ENCODE measurements around the gene THBD.

THBD gene

GRCh38 chr20:23059001-23059400, 9.5 kb upstream of the THBD start:
- H3K4me2 ChIP-seq (ENCODE audit: low read length): no peak overlapping the region
- peaks cover 3% of the 10 kb centered on the region for H3K9me3 ChIP-seq (replicated peaks; ENCODE audit: low read length)
- H3K9ac ChIP-seq (ENCODE audit: low read depth, low read length): no peak overlapping the region
- peaks cover 6% of the 10 kb centered on the region for H3K27me3 ChIP-seq (ENCODE audit: control insufficient read depth, insufficient read depth, low read length)
- H3K4me1 ChIP-seq (ENCODE audit: control insufficient read depth, insufficient read depth, low read length): peaks cover 19% of the 10 kb centered on the region
- H3K4me3 ChIP-seq (ENCODE audit: low read length): no peak overlapping the region
- no peaks in the 10 kb centered on the region for H3K36me3 ChIP-seq (ENCODE audit: insufficient read depth, low read length)

GRCh38 chr20:23058240-23058639, 8.8 kb upstream of the THBD start:
- no peak overlapping the region for H3K4me2 ChIP-seq (ENCODE audit: low read length)
- H3K9me3 ChIP-seq (replicated peaks; ENCODE audit: low read length): peaks cover 3% of the 10 kb centered on the region
- peaks cover 10% of the 10 kb centered on the region for H3K27me3 ChIP-seq (ENCODE audit: control insufficient read depth, insufficient read depth, low read length)
- H3K4me1 ChIP-seq (ENCODE audit: control insufficient read depth, insufficient read depth, low read length): peaks cover 19% of the 10 kb centered on the region
- H3K4me3 ChIP-seq (ENCODE audit: low read length): no peak overlapping the region
- no peaks in the 10 kb centered on the region for H3K36me3 ChIP-seq (ENCODE audit: insufficient read depth, low read length)
- H3K9ac ChIP-seq (ENCODE audit: low read depth, low read length): no peak overlapping the region

GRCh38 chr20:23052904-23053303, 3.4 kb upstream of the THBD start:
- Histone ChIP-seq H3K27me3 (ENCODE audit: control insufficient read depth, insufficient read depth, low read length) (peaks cover 25% of the 10 kb centered on the region), H3K9ac (ENCODE audit: low read depth, low read length) (no peak overlapping the region)

GRCh38 chr20:23050847-23051627, 1.6 kb upstream of the THBD start:
- H3K9ac ChIP-seq (ENCODE audit: low read depth, low read length): peak overlapping the region; percentile 76
- peak overlapping the region; percentile 88 for H3K4me2 ChIP-seq (ENCODE audit: low read length)
- H3K4me1 ChIP-seq (ENCODE audit: control insufficient read depth, insufficient read depth, low read length): peaks cover 40% of the 10 kb centered on the region
- H3K9me3 ChIP-seq (replicated peaks; ENCODE audit: low read length): no peaks in the 10 kb centered on the region
- H3K4me3 ChIP-seq (ENCODE audit: low read length): peak overlapping the region; percentile 67
- no peaks in the 10 kb centered on the region for H3K36me3 ChIP-seq (ENCODE audit: insufficient read depth, low read length)
- peaks cover 28% of the 10 kb centered on the region for H3K27me3 ChIP-seq (ENCODE audit: control insufficient read depth, insufficient read depth, low read length)

More at GRCh38 chr20:23052904-23053303, 3.4 kb upstream of the THBD start:
- peaks cover 34% of the 10 kb centered on the region for H3K4me1 ChIP-seq (ENCODE audit: control insufficient read depth, insufficient read depth, low read length)
- no peaks in the 10 kb centered on the region for H3K36me3 ChIP-seq (ENCODE audit: insufficient read depth, low read length)
- no peak overlapping the region for H3K4me2 ChIP-seq (ENCODE audit: low read length)
- H3K9me3 ChIP-seq (replicated peaks; ENCODE audit: low read length): peaks cover 3% of the 10 kb centered on the region
- no peak overlapping the region for H3K4me3 ChIP-seq (ENCODE audit: low read length)

GRCh38 chr20:23050076-23050838, 785 bp upstream of the THBD start:
- peak overlapping the region; percentile 76 for H3K9ac ChIP-seq (ENCODE audit: low read depth, low read length)
- H3K4me3 ChIP-seq (ENCODE audit: low read length): peak overlapping the region; percentile 67
- peaks cover 40% of the 10 kb centered on the region for H3K4me1 ChIP-seq (ENCODE audit: control insufficient read depth, insufficient read depth, low read length)
- H3K9me3 ChIP-seq (replicated peaks; ENCODE audit: low read length): no peaks in the 10 kb centered on the region
- peaks cover 28% of the 10 kb centered on the region for H3K27me3 ChIP-seq (ENCODE audit: control insufficient read depth, insufficient read depth, low read length)
- H3K36me3 ChIP-seq (ENCODE audit: insufficient read depth, low read length): no peaks in the 10 kb centered on the region
- peak overlapping the region; percentile 88 for H3K4me2 ChIP-seq (ENCODE audit: low read length)

- Histone ChIP-seq H3K36me3 (ENCODE audit: insufficient read depth, low read length) (no peaks in the 10 kb centered on the region), H3K9ac (ENCODE audit: low read depth, low read length) (peak overlapping the region; percentile 63), H3K4me2 (ENCODE audit: low read length) (peak overlapping the region; percentile 88), H3K9me3 (replicated peaks; ENCODE audit: low read length) (no peaks in the 10 kb centered on the region), H3K4me1 (ENCODE audit: control insufficient read depth, insufficient read depth, low read length) (peaks cover 40% of the 10 kb centered on the region), H3K27me3 (ENCODE audit: control insufficient read depth, insufficient read depth, low read length) (peaks cover 43% of the 10 kb centered on the region), H3K4me3 (ENCODE audit: low read length) (peak overlapping the region; percentile 67)
Observed at GRCh38 chr20:23048283-23049200, 930 bp downstream of the THBD start.

GRCh38 chr20:23047738-23048214, 1.7 kb downstream of the THBD start:
- H3K4me1 ChIP-seq (ENCODE audit: control insufficient read depth, insufficient read depth, low read length): peaks cover 40% of the 10 kb centered on the region
- H3K36me3 ChIP-seq (ENCODE audit: insufficient read depth, low read length): no peaks in the 10 kb centered on the region
- peaks cover 44% of the 10 kb centered on the region for H3K27me3 ChIP-seq (ENCODE audit: control insufficient read depth, insufficient read depth, low read length)
- H3K9me3 ChIP-seq (replicated peaks; ENCODE audit: low read length): no peaks in the 10 kb centered on the region
- H3K9ac ChIP-seq (ENCODE audit: low read depth, low read length): no peak overlapping the region
- H3K4me2 ChIP-seq (ENCODE audit: low read length): peak overlapping the region; percentile 88
- peak overlapping the region; percentile 67 for H3K4me3 ChIP-seq (ENCODE audit: low read length)

- Histone ChIP-seq H3K9me3 (replicated peaks; ENCODE audit: low read length) (no peaks in the 10 kb centered on the region), H3K9ac (ENCODE audit: low read depth, low read length) (no peak overlapping the region), H3K4me1 (ENCODE audit: control insufficient read depth, insufficient read depth, low read length) (peaks cover 40% of the 10 kb centered on the region), H3K4me3 (ENCODE audit: low read length) (peak overlapping the region; percentile 67), H3K36me3 (ENCODE audit: insufficient read depth, low read length) (no peaks in the 10 kb centered on the region), H3K4me2 (ENCODE audit: low read length) (peak overlapping the region; percentile 88), H3K27me3 (ENCODE audit: control insufficient read depth, insufficient read depth, low read length) (peaks cover 45% of the 10 kb centered on the region)
Observed at GRCh38 chr20:23047001-23047737, 2.3 kb downstream of the THBD start.

GRCh38 chr20:23046431-23046830, 3.0 kb downstream of the THBD start:
- H3K4me1 ChIP-seq (ENCODE audit: control insufficient read depth, insufficient read depth, low read length): peaks cover 38% of the 10 kb centered on the region
- H3K36me3 ChIP-seq (ENCODE audit: insufficient read depth, low read length): no peaks in the 10 kb centered on the region
- peak overlapping the region; percentile 23 for H3K4me2 ChIP-seq (ENCODE audit: low read length)
- H3K27me3 ChIP-seq (ENCODE audit: control insufficient read depth, insufficient read depth, low read length): peaks cover 52% of the 10 kb centered on the region
- no peak overlapping the region for H3K4me3 ChIP-seq (ENCODE audit: low read length)
- no peaks in the 10 kb centered on the region for H3K9me3 ChIP-seq (replicated peaks; ENCODE audit: low read length)
- no peak overlapping the region for H3K9ac ChIP-seq (ENCODE audit: low read depth, low read length)

GRCh38 chr20:23043376-23043775, 6.1 kb downstream of the THBD start:
- Histone ChIP-seq H3K27me3 (ENCODE audit: control insufficient read depth, insufficient read depth, low read length) (peaks cover 80% of the 10 kb centered on the region), H3K4me2 (ENCODE audit: low read length) (no peak overlapping the region), H3K9ac (ENCODE audit: low read depth, low read length) (no peak overlapping the region), H3K36me3 (ENCODE audit: insufficient read depth, low read length) (no peaks in the 10 kb centered on the region), H3K4me1 (ENCODE audit: control insufficient read depth, insufficient read depth, low read length) (peaks cover 11% of the 10 kb centered on the region), H3K4me3 (ENCODE audit: low read length) (no peak overlapping the region), H3K9me3 (replicated peaks; ENCODE audit: low read length) (no peaks in the 10 kb centered on the region)
